Ishikawa (cell line): Measurements from ENCODE around the gene TPO.

ENCODE experiments used
- CEBPB ChIP-seq: IDR thresholded peaks from 2 replicates; pipeline ENCODE4 v1.6.1; 2012
- EP300 ChIP-seq: IDR thresholded peaks from 2 replicates; pipeline ENCODE4 v1.6.1; 2012; ENCODE audit warnings: borderline replicate concordance
- RAD21 ChIP-seq: IDR thresholded peaks from 2 replicates; pipeline ENCODE4 v1.6.1; 2012; ENCODE audit warnings: low read depth
- TEAD4 ChIP-seq: IDR thresholded peaks from 2 replicates; pipeline ENCODE4 v1.6.1; 2012
- YY1 ChIP-seq: IDR thresholded peaks from 2 replicates; pipeline ENCODE4 v1.6.1; 2012; ENCODE audit warnings: low read depth

DNA sequence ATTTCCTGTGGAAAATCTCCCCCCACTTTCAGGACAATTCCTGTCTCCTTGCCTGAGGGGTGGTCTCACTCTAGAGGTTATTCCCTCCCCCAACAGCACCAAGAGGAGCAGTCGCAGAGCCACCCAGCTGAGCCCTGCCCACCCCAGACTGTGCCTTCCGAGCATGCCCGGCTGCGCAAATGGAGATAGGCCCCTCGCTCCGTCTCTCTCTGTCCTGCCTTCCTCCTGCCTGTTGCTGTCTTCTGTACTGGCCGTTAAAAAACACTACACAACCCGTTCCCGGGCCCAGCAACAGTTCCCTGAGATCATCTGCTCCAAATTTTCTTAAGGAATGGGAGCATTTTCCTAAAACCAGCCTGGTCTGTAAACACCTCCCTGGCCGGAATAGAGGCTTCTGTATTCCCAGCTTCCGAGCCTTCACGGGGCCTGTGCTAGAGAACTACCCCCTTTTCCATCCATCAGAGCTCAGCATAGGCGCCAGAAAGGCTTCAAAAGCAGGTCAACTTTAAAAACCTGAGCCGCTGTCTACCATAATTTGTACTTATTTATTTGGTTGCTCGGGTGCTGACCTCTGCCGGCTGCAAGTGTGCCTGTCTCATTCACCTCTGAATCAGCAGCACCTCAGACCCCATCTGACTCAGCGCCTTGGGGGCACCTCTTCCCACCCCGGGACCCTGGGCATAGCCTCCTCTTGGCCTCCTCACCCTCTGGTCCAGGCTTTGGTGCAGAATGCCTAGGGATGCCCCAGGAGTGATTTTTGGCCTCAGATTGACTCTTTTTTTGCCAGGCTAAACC lies 171.6 kb downstream of the TPO start:
- TF ChIP-seq TEAD4 = no peak
- no peak for TF ChIP-seq YY1
- no peak for TF ChIP-seq CEBPB
- no peak for TF ChIP-seq EP300
- TF ChIP-seq RAD21 = no peak
